DOHH2 (cell line): ENCODE results near the gene DDX60.

Experiments
- EZH2phosphoT487 ChIP-seq: fragments of 200-600 bp; sonication (generic); IDR thresholded peaks from 2 replicates; pipeline ENCODE4 v1.6.1; 2017; ENCODE audit warnings: borderline replicate concordance, mild to moderate bottlenecking, antibody characterized with exemption, low read length, moderate library complexity, mixed read lengths
- TF ChIP-seq, protein P1 (sequence below): fragments of 200-600 bp; sonication (generic); IDR thresholded peaks from one replicate; pipeline ENCODE4 v1.5.1; 2014; ENCODE audit warnings: antibody characterized with exemption, mild to moderate bottlenecking, low read depth, low read length; ENCODE audit not compliant: poor library complexity, severe bottlenecking

- TF ChIP-seq, protein P1, sequence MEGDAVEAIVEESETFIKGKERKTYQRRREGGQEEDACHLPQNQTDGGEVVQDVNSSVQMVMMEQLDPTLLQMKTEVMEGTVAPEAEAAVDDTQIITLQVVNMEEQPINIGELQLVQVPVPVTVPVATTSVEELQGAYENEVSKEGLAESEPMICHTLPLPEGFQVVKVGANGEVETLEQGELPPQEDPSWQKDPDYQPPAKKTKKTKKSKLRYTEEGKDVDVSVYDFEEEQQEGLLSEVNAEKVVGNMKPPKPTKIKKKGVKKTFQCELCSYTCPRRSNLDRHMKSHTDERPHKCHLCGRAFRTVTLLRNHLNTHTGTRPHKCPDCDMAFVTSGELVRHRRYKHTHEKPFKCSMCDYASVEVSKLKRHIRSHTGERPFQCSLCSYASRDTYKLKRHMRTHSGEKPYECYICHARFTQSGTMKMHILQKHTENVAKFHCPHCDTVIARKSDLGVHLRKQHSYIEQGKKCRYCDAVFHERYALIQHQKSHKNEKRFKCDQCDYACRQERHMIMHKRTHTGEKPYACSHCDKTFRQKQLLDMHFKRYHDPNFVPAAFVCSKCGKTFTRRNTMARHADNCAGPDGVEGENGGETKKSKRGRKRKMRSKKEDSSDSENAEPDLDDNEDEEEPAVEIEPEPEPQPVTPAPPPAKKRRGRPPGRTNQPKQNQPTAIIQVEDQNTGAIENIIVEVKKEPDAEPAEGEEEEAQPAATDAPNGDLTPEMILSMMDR: no peak
- no peak for TF ChIP-seq EZH2phosphoT487
Measured at GRCh38 chr4:168200685-168201084, 117.9 kb downstream of the DDX60 start.
